HUES64 (cell line): ENCODE data around the gene FRS3.

Experiments
- H3K27ac ChIP-seq: 2 replicates; pipeline ENCODE4 v1.7.0; 2013; ENCODE audit warnings: low read depth, low read length, inconsistent platforms
- H3K27me3 ChIP-seq: 2 replicates; pipeline ENCODE4 v1.6.1; 2013; ENCODE audit warnings: mild to moderate bottlenecking, low read length; ENCODE audit not compliant: insufficient read depth
- H3K36me3 ChIP-seq: 2 replicates; pipeline ENCODE4 v1.6.1; 2013; ENCODE audit warnings: mild to moderate bottlenecking, low read length; ENCODE audit not compliant: insufficient read depth
- H3K4me1 ChIP-seq: 2 replicates; pipeline ENCODE4 v1.6.1; 2013; ENCODE audit warnings: mild to moderate bottlenecking, low read length, moderate library complexity; ENCODE audit not compliant: insufficient read depth
- H3K4me3 ChIP-seq: 2 replicates; pipeline ENCODE4 v1.5.1; 2013; ENCODE audit warnings: mild to moderate bottlenecking, low read length, moderate library complexity
- H3K9ac ChIP-seq: 2 replicates; pipeline ENCODE4 v1.6.1; 2013; ENCODE audit warnings: mild to moderate bottlenecking, low read depth, low read length
- H3K9me3 ChIP-seq: 2 replicates; pipeline ENCODE4 v1.6.1; 2013; ENCODE audit warnings: low read depth, low read length; ENCODE audit not compliant: insufficient read depth
- WGBS: fragments of 150-250, 120-280 bp; methylation state at CpG from one replicate; pipeline ENCODE4 v1.1.7; 2013; ENCODE audit warnings: missing lambda C conversion rate; 5-methylcytosine and 5-hydroxymethylcytosine counted together

FRS3 gene

GRCh38 chr6:41732149-41732548 lies 47.6 kb downstream of the FRS3 start:
- Histone ChIP-seq H3K9ac (no peak overlapping the region), H3K27ac (no peak overlapping the region), H3K36me3 (no peaks in the 10 kb centered on the region), H3K4me1 (peaks cover 20% of the 10 kb centered on the region), H3K27me3 (peaks cover 24% of the 10 kb centered on the region), H3K9me3 (no peaks in the 10 kb centered on the region), H3K4me3 (no peak overlapping the region)

- Histone ChIP-seq H3K9ac (no peak overlapping the region), H3K27me3 (peaks cover 24% of the 10 kb centered on the region), H3K36me3 (no peaks in the 10 kb centered on the region), H3K4me1 (peaks cover 20% of the 10 kb centered on the region), H3K9me3 (no peaks in the 10 kb centered on the region), H3K4me3 (no peak overlapping the region), H3K27ac (no peak overlapping the region)
- 94% methylated on average over 7 of the region's 7 CpGs for WGBS
Observed at GRCh38 chr6:41731561-41732086, 48.1 kb downstream of the FRS3 start.

GRCh38 chr6:41730531-41731436 lies 48.9 kb downstream of the FRS3 start:
- H3K9me3 ChIP-seq, result no peaks in the 10 kb centered on the region
- peaks cover 18% of the 10 kb centered on the region for H3K4me1 ChIP-seq
- H3K27ac ChIP-seq, result no peak overlapping the region
- H3K36me3 ChIP-seq, result no peaks in the 10 kb centered on the region
- WGBS, result 90% methylated on average over 9 of the region's 9 CpGs
- peaks cover 24% of the 10 kb centered on the region for H3K27me3 ChIP-seq
- H3K9ac ChIP-seq, result no peak overlapping the region
- H3K4me3 ChIP-seq, result no peak overlapping the region

- 78% methylated on average over 7 of the region's 7 CpGs for WGBS
- Histone ChIP-seq H3K9ac (no peak overlapping the region), H3K4me1 (peaks cover 16% of the 10 kb centered on the region), H3K36me3 (no peaks in the 10 kb centered on the region), H3K4me3 (no peak overlapping the region), H3K9me3 (no peaks in the 10 kb centered on the region), H3K27ac (no peak overlapping the region), H3K27me3 (peaks cover 17% of the 10 kb centered on the region)
Observed at GRCh38 chr6:41729624-41730023, 50.1 kb downstream of the FRS3 start.

- Histone ChIP-seq H3K9me3 (no peaks in the 10 kb centered on the region), H3K36me3 (no peaks in the 10 kb centered on the region), H3K27ac (no peak overlapping the region), H3K4me1 (peaks cover 16% of the 10 kb centered on the region), H3K27me3 (peaks cover 17% of the 10 kb centered on the region), H3K9ac (no peak overlapping the region), H3K4me3 (no peak overlapping the region)
- 91% methylated on average over 7 of the region's 7 CpGs for WGBS
Observed at GRCh38 chr6:41728954-41729353, 50.7 kb downstream of the FRS3 start.

GRCh38 chr6:41728073-41728936 lies 51.4 kb downstream of the FRS3 start:
- Histone ChIP-seq H3K4me3 (no peak overlapping the region), H3K27me3 (peaks cover 13% of the 10 kb centered on the region), H3K4me1 (peaks cover 14% of the 10 kb centered on the region), H3K36me3 (no peaks in the 10 kb centered on the region), H3K27ac (no peak overlapping the region), H3K9ac (no peak overlapping the region), H3K9me3 (no peaks in the 10 kb centered on the region)
- 85% methylated on average over 18 of the region's 19 CpGs for WGBS

GRCh38 chr6:41727705-41728072 lies 52.0 kb downstream of the FRS3 start:
- H3K36me3 ChIP-seq, result no peaks in the 10 kb centered on the region
- H3K9me3 ChIP-seq, result no peaks in the 10 kb centered on the region
- H3K27ac ChIP-seq, result no peak overlapping the region
- 91% methylated on average over 3 of the region's 3 CpGs for WGBS
- no peak overlapping the region for H3K9ac ChIP-seq
- no peak overlapping the region for H3K4me3 ChIP-seq
- peaks cover 11% of the 10 kb centered on the region for H3K4me1 ChIP-seq
- H3K27me3 ChIP-seq, result peaks cover 7% of the 10 kb centered on the region; the same call in 1 of the 2 replicates

GRCh38 chr6:41726876-41727275 lies 52.8 kb downstream of the FRS3 start:
- no peak overlapping the region for H3K27ac ChIP-seq
- H3K9me3 ChIP-seq, result no peaks in the 10 kb centered on the region
- peaks cover 7% of the 10 kb centered on the region; the same call in 1 of the 2 replicates for H3K4me1 ChIP-seq
- H3K4me3 ChIP-seq, result no peak overlapping the region
- no peak overlapping the region for H3K9ac ChIP-seq
- no peaks in the 10 kb centered on the region for H3K36me3 ChIP-seq
- 84% methylated on average over 6 of the region's 7 CpGs for WGBS
- 0 out of 2 replicates have a peak, but pooled peaks cover 4% of the 10 kb centered on the region for H3K27me3 ChIP-seq

- Histone ChIP-seq H3K4me3 (no peak overlapping the region), H3K36me3 (no peaks in the 10 kb centered on the region), H3K4me1 (peaks cover 3% of the 10 kb centered on the region; the same call in 1 of the 2 replicates), H3K9me3 (no peaks in the 10 kb centered on the region), H3K27me3 (no peaks in the 10 kb centered on the region), H3K9ac (no peak overlapping the region), H3K27ac (no peak overlapping the region)
- WGBS, result 88% methylated on average over 13 of the region's 13 CpGs
Observed at GRCh38 chr6:41724586-41725501, 54.9 kb downstream of the FRS3 start.

GRCh38 chr6:41724228-41724580 lies 55.5 kb downstream of the FRS3 start:
- Histone ChIP-seq H3K36me3 (no peaks in the 10 kb centered on the region), H3K4me3 (no peak overlapping the region), H3K27ac (no peak overlapping the region), H3K4me1 (0 out of 2 replicates have a peak, but pooled peaks cover 3% of the 10 kb centered on the region), H3K27me3 (no peaks in the 10 kb centered on the region), H3K9ac (no peak overlapping the region), H3K9me3 (no peaks in the 10 kb centered on the region)
- 93% methylated on average over 7 of the region's 7 CpGs for WGBS
